ENCODE data around the gene OR2T10. TPM values are rescaled to one million over a fixed set of nuclear protein-coding genes. Genes with fewer than 3 reads are reported as not detected.
"Not testable (repeated sequence)": the region's sequence is repeated elsewhere in the genome, so short reads cannot be mapped to it uniquely, and the experiment has no call there.

OR2T10 gene, protein sequence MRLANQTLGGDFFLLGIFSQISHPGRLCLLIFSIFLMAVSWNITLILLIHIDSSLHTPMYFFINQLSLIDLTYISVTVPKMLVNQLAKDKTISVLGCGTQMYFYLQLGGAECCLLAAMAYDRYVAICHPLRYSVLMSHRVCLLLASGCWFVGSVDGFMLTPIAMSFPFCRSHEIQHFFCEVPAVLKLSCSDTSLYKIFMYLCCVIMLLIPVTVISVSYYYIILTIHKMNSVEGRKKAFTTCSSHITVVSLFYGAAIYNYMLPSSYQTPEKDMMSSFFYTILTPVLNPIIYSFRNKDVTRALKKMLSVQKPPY
- total RNA-seq = not detected in 2 replicates

DNA sequence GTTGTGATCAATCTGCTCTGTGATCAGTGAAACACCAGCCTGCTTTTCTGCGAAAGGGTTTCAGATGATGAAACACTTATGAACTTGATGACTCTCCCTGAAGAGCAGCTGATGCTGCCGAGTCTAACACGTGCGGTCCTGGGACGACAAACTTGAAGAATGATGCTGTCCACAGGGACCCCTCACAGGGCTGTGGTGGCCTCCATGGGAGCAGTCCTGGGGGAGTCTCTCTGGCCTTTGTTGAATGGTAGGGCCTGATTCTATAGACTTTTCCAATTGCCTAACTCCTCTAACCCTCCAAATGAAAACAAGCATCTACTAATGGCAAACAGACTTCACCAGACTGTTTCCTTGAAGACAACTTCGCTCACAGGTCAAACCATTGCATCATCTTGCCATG is at the start of gene OR2T10:
TSS of gene OR2T10 (minus strand) at position 112 of the 400 bp plus-strand sequence. CDS start 3,932 bp downstream, outside the sequence.
- no peak for DNase-seq (ENCODE audit: low read depth in 2 of 2)

DNA sequence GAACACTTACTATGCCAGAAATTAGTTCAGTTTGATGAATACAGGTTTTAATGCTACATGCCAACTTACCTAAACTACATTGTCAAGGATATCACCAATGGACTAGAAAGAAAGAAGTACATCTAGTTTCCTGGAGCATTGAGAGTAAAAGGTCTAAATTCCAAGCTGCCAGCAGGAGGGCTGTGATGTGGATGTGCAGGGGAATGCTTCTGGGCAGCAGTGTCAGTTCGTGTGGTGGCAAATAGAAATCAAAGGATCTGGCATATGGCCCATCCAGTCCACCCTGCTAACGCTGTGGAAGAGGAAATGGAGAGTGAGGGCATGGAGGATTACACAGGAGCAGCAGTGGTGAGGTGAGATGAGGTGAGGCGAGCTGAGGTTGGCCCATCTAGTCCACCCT is 47.7 kb upstream of the OR2T10 start, which contains the start of gene OR2T35:
TSS of gene OR2T35 (minus strand) at position 101 of the 400 bp plus-strand sequence. CDS start 6,020 bp downstream, outside the sequence.
- not testable (repeated sequence) for DNase-seq (ENCODE audit: low read depth in 2 of 2)

DNA sequence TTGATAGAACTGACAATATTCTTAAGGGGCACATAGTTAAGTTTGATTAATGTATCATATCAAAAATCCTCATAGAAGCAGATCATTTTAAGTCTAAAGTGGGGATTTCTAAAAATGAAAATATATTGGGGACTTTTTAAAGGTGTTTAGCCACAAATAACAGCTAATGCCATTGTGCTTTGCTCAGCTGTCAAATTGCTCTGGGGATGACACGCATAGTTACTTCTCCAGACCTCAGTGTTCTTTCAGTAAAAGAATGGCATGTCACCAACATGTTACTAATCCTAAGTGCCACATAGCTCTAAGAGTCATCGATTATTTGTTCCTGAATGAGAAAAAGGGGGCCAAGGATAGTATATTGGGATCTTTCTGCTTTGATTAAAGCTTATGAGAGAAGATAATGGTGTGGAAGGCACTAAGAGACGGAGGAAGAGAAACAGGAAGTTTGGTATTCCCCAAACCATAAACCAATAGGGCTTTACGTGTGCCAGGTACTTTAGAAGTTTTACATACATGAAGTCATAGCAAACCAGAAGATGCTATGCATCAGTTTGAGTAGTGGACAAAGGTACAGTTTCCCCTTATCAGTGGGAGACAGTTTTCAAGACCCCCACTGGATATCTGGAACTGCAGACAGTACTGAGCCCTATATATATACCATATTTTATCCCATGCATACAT is 45.6 kb upstream of the OR2T10 start:
- DNase-seq (ENCODE audit: low read depth in 2 of 2) = not testable (repeated sequence)

DNA sequence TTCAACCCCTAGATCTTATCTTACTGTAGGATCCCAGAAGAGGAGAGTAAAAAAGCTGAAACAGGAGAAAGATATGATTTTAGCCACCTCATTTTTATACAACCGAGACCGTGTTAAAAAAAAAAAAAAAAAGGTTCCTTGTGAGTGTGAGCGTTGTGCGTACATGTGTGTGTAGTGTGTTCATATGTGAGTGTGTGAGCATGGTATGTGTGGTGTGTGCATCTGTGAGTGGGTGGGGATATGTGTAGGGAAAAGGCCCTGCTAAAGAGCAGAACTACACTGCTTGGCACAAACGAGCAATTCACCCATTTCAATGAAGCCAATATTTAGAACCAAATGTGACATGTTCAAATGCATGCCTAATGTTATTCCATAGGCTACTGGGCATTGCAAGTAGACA is 44.1 kb upstream of the OR2T10 start:
- DNase-seq (ENCODE audit: low read depth in 2 of 2) = not testable (repeated sequence)

DNA sequence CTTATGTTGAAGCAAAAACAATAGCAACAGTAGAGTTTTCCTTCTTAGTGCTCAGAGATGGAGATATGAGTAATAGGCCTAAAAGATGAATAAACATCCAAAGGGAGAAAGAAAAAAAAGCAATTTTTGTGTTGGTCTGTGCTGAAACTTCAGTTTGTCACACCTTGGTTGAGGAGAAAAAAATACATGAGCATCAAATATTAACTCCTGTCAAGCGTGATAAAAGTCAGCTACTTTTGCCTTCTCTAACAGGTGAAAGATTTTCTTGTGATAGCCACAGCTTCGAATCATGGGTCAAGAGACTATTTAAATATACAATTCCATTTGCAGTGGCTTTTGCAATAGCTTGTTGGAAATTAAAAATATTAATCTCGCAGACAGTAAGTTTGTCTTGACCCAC is 43.4 kb upstream of the OR2T10 start:
- DNase-seq (ENCODE audit: low read depth in 2 of 2) = not testable (repeated sequence)

DNA sequence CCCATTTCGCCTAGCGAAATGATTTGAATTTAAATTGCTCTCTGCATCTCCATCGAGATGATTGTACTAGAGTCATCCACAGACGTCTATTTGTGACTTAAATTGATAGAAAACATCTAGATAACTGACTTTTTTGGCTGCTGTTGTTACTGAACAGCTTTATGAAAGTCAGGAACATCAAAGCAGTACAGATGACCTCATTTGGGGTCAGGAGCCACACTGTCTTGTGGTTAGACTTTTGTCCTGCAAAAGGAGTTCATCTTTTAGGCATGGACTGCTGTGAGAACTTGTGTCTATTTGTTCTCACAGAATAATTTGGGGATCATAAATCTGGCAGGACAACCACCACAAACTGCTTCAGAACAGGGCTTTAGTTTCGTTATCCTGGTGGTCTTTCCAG is 42.2 kb upstream of the OR2T10 start:
- DNase-seq (ENCODE audit: low read depth in 2 of 2) = not testable (repeated sequence)

DNA sequence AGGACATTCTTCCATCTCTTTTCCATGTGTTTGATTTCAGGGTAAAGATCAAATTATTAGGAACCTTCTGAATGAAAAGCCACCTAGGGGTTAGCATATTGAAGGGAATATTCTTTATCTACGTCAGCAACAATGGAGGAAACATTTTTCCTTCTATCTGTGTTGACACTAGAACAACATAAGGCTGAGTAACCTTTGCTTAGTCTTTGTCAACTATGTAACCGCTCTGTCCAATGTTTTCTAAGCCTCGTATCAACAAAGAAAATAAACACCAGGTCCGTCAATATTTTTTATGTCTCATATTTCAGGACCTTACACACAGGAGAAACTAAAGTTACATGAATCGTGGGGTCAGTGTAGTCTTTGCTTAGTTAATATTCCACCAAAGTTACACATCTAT is 39.1 kb upstream of the OR2T10 start:
- not testable (repeated sequence) for DNase-seq (ENCODE audit: low read depth in 2 of 2)

DNA sequence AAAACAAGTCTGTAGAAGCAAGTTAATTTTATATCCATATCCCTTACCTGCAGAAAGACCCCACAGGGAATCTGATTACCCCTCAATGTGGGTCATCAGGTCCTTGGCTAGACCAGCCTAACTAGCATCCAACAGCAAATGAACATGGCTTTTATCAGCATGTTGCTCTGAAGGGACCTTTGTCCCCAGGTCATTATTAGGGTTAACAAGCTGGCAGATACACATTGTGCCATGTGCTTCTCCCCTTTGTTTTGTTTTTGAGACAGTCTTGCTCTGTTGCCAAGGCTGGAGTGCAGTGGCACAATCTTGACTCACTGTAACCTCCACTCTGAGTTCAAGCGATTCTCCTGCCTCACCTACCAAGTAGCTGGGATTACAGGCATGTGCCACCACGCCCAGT is 37.5 kb upstream of the OR2T10 start, which contains the start of gene OR2T11:
TSS of gene OR2T11 (minus strand) at position 101 of the 400 bp plus-strand sequence. CDS start 7,963 bp downstream, outside the sequence.
- DNase-seq (ENCODE audit: low read depth in 2 of 2) = not testable (repeated sequence)

DNA sequence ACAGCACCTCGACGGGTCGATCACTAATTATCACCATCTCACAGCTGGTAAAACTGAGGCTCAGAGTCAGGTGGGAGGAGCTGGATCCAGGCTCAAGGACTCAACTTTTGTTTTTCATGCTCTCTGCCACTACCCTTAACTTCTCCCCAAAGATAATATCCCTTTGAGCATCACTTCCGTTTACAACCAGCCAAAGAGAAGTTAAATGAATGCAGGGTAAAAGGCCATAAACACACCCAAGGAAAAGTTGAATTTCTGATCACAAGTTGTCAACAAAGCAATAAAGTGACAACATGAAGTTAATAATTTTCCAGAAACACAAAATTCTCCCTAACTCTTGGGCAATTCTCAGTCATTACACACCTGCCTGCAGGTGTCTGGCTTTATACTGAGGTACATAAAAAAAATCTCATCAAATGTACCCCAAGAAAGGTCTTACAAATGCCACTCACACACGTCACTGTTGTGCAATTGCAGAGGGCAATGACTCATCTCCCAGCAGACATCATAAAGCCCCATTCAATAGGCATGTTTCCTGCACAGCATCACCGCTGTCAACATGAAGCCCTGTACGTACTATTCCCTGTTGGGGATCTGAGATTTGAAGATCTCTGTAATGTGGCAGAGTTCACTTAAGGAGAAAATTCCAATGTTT is 34.0 kb upstream of the OR2T10 start:
- DNase-seq (ENCODE audit: low read depth in 2 of 2) = no peak

DNA sequence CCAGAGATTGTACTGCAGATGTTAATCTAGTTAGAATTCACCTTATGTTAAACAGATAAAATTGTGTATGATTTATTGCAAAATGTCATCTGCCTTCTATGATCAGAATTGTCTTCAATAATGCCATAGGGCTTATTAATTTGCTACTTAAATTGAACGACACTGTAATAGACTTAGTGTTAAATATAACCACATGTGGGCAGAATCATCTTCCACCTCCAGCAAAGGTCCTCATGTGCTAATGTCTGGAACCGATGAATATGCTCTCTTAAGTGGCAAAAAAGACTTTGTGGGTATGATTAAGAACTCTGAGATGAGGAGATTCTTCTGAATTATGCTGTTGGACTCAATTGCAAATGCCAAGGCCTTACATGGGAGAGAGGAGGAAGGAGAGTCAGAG is 33.1 kb upstream of the OR2T10 start:
- DNase-seq (ENCODE audit: low read depth in 2 of 2) = no peak

DNA sequence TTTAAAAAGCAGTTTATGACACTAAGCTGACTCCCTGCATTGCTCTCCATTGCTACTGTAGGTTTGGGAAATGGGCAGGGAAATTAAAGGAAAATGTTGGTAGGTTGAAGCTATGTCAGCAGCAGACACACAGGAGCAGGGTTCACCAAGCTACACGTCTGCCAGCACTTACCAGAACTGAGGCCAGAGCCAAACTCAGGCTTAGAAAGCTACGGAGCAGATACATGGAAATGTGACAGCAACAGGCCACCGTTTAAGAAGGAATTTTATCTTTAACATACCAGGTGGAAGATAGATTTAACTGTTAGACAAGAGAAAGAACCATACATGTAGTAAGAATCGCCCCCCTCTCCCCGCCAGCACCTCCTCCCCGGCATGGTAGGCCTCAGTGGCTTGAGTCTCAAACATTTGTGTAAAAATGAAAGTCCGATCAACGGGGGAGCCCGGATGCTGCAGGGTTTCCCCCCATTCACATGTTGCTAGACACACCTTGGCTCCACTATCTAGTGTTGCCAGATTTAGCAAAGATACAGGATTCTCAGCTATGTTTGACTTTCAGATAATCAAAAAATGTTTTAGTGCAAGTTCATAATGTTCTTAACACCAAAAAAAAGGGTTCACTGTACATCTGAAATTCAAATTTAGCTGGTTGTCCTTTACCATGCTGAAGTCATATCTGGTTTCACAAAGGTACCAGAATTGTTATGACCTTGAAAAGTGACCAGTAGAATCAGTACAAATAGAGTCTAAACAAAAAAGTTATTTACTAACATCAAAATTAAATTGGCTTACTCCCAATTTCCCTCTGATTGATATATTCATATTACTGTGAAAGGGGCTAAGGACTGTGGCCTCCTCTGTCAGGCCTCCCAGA is 30.7 kb upstream of the OR2T10 start:
- DNase-seq (ENCODE audit: low read depth in 2 of 2) = no peak

DNA sequence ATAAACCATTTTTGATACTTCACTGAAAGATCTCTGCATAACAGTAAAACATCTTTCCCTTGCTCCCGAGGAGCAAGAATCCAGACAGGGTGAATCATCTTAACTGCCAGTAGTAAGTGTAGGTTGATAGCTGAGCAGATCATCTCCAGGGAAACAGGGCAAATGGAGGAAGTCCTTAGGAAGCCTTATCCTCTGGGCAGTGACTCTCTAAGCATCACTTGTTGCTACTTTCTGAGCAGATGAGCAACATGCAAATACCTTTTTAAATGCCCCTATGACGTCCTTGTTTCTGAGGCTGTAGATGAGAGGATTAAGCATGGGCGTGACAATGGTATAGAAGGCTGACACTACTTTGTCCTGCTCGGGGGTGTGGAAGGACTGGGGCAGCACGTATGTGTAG is 28.5 kb upstream of the OR2T10 start:
- no peak for DNase-seq (ENCODE audit: low read depth in 2 of 2)

DNA sequence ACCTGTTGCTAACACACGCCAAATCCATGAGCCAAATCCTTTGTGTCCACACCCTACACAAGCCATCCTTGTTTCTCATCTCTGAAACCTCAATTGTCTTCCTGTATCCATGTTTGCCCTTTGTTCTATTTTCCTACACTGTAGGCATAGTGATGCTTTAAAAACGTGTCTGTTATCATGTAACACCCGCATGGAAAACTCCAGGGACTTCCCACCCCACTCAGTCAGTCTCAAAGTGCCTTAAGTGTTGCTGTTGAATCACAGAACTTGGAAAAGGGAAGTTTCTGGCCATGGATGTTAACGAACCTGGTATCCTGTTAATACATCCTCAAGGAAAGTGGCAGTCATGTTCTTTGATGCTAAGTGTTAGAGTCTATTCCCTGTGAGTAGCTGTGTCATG is 27.7 kb upstream of the OR2T10 start:
- no peak for DNase-seq (ENCODE audit: low read depth in 2 of 2)

DNA sequence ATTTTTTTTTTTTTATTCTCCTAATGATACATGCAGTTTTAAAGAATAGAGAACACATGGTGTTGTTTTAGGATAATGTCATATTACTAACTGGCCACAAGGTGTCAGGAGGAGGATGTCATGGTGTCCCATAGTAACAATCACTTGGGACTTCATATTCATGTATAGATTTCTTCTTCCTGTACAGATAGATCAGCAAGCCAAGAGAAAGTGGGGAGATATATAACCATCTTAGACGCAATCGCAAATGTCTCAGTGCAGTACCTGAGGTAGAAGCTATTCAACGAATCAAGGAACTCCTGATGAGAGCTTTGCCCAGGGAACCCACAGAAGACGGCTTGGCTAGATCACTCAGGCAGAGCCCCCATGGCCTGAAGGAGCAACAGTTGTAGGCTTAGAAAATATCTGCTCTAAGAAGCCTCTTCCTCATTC is 25.1 kb upstream of the OR2T10 start:
- DNase-seq (ENCODE audit: low read depth in 2 of 2) = peak; percentile 46 to 65

DNA sequence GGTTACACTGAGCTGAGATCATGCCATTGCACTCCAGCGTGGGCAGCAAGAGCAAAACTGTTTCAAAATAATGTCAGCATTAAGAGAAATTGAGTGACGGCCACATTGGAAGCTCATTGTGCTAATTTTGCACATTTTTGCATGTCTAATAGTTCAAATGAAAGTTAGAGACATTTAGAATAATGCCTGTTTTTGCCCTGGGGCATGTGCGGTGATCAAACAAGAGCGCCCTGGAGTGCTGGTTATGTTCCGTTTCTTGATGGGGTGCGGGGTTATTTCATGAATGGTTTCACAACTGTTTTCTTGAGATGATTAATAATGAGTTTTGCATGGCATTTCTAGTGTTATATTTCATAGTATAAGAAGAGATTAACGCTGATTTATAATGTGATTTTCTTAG is 24.3 kb upstream of the OR2T10 start:
- DNase-seq (ENCODE audit: low read depth in 2 of 2) = no peak

DNA sequence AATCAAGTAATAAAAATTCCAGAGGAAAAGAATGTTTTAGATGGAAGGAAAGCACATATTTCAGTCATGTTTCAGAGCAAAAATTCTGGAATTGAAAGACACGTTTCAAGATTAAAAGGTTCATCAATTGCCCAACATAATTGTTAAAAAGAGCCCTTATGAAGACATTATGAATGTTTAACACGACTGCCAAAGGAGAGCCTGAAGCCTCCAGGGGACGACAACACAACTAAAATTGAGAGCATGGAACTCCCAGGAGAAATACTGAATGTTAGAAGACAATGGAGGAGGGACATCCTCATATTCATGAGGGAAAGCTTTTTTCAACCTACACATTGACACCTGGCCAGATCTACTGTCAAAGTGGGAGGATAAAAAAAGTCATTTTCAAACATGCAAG is 21.4 kb upstream of the OR2T10 start:
- peak; percentile 29 to 68 for DNase-seq (ENCODE audit: low read depth in 2 of 2)

DNA sequence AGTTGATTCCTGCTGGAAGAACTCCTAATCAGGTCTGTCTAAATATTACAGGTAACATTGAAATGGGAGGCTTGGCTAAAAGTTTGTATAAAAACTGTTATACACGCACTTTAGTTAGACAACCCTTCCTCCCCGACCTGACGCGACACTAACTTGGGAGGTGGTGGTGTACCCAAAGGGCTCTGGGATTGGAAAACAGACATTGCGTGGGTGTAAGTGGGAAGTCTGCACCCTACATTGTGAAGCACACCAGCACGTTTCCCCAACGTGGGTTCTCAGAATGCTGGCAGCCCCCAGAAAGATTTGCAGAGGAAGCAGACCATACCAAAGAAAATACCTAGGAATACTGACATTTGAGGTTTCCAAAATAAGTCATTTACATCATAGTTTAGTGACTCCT is 20.6 kb upstream of the OR2T10 start:
- no peak for DNase-seq (ENCODE audit: low read depth in 2 of 2)

DNA sequence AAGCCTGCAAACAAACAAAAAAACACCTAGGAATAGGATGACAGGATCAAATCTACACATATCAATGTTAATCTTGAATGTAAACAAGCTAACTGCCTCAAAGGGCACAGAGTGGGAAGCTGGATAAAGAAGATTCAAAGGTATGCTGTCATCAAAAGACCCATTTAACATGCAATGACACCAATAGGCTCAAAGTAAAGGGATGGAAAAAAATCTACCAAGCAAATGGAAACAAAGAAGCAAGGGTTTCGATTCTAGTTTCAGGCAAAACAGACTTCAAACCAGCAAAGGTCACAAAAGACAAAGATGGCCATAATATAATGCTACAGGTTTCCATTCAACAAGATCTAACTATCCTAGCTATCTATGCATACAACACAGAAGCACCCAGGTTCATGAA is 16.2 kb upstream of the OR2T10 start:
- DNase-seq (ENCODE audit: low read depth in 2 of 2) = no peak

DNA sequence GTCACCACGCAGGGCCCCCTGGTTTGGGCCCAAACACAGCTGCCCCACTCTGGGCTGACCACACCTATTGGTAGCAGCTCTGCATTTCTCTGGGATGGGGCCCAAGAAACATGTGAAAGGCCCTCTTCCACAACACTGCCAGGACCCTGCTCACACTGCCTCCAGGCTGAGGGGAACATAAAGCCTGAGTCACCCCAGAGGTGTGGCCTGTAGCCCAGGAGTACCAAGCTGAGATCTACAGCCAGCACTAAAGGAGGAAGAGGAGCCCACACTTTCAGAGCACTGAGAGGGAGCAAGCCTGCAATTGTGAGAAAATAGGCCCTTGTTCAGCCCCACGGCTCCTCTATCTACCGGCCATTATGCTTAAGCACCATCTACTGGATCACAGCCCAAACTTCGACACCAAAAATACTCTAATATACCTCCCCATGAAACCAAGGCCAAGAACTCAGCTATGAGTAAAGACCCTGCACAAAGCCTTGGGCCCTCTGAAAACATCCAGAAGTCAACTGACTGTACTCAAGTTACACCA is 14.4 kb upstream of the OR2T10 start:
- DNase-seq (ENCODE audit: low read depth in 2 of 2) = no peak

DNA sequence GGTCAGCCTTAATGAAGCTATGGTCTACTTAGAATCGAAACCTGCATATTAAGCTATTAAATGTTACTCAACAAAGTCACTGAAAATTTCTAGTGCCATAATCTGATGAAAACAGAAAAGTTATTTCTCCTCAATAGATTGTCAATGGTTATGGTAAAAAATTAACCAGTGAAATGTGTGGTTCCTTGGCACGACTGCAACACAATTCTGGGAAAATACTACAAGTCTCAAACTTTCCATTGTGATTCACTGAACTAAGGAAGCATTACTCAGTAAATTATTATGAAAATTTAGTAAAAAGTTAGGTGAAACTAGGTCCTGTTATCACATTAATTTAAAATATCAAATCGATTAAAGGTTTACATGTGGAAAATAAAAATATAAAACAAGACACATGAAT is 12.8 kb upstream of the OR2T10 start:
- DNase-seq (ENCODE audit: low read depth in 2 of 2) = no peak

DNA sequence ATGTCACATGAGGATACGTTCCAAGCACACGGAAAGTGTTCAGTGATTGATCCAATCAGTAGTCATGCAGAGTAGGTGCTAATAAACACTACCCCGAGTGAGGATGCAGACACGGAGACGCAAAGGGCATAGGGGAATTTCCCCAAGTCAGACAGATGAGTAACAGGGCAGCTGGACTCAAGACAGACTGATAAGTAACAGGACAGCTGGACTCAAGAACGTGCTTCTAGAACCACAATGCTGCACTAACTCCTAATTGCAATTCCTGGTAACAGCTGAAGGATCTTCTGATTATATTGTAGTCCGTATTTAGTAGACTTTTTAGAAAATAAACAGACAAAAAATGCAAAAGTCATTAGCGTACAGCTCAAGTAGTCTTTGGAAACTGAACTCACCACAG is 1.9 kb upstream of the OR2T10 start:
- DNase-seq (ENCODE audit: low read depth in 2 of 2) = no peak

All from lung microvascular endothelial cell (primary cell).